ENCODE data around the gene RGS9.

RGS9 gene

DNA sequence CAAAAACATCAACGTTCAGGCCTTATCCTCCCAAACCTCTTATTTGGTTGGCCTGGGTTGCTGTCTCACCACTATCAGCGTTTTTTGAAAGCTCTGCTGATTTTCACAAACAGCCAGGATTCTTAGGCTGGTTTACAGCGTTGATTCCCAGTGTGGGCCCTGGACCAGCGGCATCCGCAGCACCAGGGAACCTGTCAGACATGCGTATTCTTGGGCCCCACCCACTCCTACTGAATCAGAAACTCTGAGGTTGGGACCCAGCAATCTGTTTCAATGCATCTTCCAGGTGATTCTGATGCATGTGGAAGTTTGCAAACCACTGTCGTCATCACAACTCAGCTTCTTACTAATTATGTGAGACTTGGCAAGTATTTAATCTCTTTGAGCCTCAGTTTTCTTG lies 58.5 kb downstream of the RGS9 start:
- Histone ChIP-seq H4K5ac (ENCODE audit: low read length) (no peak overlapping the region), H3K36me3 (ENCODE audit: control insufficient read depth, insufficient read depth, low read length) (no peaks in the 10 kb centered on the region), H3K56ac (ENCODE audit: low read length) (no peak overlapping the region), H3K23ac (ENCODE audit: low read length) (no peak overlapping the region), H4K8ac (ENCODE audit: low read depth, low read length) (no peak overlapping the region), H3K18ac (ENCODE audit: low read length) (no peak overlapping the region), H2BK5ac (ENCODE audit: low read length) (no peak overlapping the region), H2BK15ac (replicated peaks; ENCODE audit: low read depth) (no peak overlapping the region), H3K4me1 (ENCODE audit: control insufficient read depth, low read depth, low read length) (no peaks in the 10 kb centered on the region), H3K79me2 (ENCODE audit: control insufficient read depth, insufficient read depth, low read length) (no peaks in the 10 kb centered on the region), H3K27ac (ENCODE audit: low read depth, low read length) (no peak overlapping the region), H3K4me2 (ENCODE audit: low read length) (no peak overlapping the region), H3K27me3 (ENCODE audit: insufficient read depth, low read length, poor library complexity) (no peaks in the 10 kb centered on the region), H3K9ac (ENCODE audit: low read length) (no peak overlapping the region), H2BK120ac (ENCODE audit: low read depth, low read length) (no peak overlapping the region), H3K79me1 (ENCODE audit: low read length) (no peaks in the 10 kb centered on the region), H2AK5ac (ENCODE audit: low read length) (no peak overlapping the region), H3K4me3 (ENCODE audit: low read length) (no peak overlapping the region), H3K4ac (ENCODE audit: low read depth, low read length) (no peak overlapping the region)
- DNase-seq: peak; percentile 28
- no CpG with 5 or more reads among the region's 7 CpGs for WGBS (ENCODE audit: extremely low coverage, insufficient coverage, low lambda C conversion rate)

DNA sequence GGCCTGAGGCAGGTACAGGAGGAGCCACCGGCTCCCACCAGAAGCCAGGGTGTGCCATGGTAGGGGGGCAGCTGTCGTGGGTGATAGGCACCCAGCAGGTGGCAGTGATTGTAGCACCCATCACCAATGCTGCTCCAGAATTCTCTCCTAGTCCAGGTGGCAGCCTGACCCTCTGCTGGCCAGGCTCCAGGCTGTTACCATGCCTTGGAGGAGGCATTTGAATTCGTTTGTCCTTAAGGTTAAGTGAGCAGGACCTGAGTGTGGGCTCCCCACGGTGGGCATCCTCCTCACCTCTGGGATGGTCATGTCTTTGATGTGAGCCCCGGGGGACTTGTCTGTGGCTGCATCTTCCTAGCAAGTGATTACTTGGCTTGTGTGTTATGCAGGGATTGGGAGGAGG lies 59.4 kb downstream of the RGS9 start:
- H3K79me1 ChIP-seq (ENCODE audit: low read length): no peaks in the 10 kb centered on the region
- no peak overlapping the region for H2BK120ac ChIP-seq (ENCODE audit: low read depth, low read length)
- no peak overlapping the region for H3K27ac ChIP-seq (ENCODE audit: low read depth, low read length)
- H3K36me3 ChIP-seq (ENCODE audit: control insufficient read depth, insufficient read depth, low read length): no peaks in the 10 kb centered on the region
- no peaks in the 10 kb centered on the region for H3K79me2 ChIP-seq (ENCODE audit: control insufficient read depth, insufficient read depth, low read length)
- H3K56ac ChIP-seq (ENCODE audit: low read length): no peak overlapping the region
- no peak overlapping the region for H4K8ac ChIP-seq (ENCODE audit: low read depth, low read length)
- no peak overlapping the region for H3K4me2 ChIP-seq (ENCODE audit: low read length)
- H3K18ac ChIP-seq (ENCODE audit: low read length): no peak overlapping the region
- no peak overlapping the region for H3K23ac ChIP-seq (ENCODE audit: low read length)
- no peak overlapping the region for H4K5ac ChIP-seq (ENCODE audit: low read length)
- no peaks in the 10 kb centered on the region for H3K27me3 ChIP-seq (ENCODE audit: insufficient read depth, low read length, poor library complexity)
- no peaks in the 10 kb centered on the region for H3K4me1 ChIP-seq (ENCODE audit: control insufficient read depth, low read depth, low read length)
- DNase-seq: no peak
- no peak overlapping the region for H3K9ac ChIP-seq (ENCODE audit: low read length)
- H2BK5ac ChIP-seq (ENCODE audit: low read length): no peak overlapping the region
- no peak overlapping the region for H2BK15ac ChIP-seq (replicated peaks; ENCODE audit: low read depth)
- peak overlapping the region; percentile 58 for H3K4ac ChIP-seq (ENCODE audit: low read depth, low read length)
- H2AK5ac ChIP-seq (ENCODE audit: low read length): no peak overlapping the region
- no CpG with 5 or more reads among the region's 5 CpGs for WGBS (ENCODE audit: extremely low coverage, insufficient coverage, low lambda C conversion rate)
- H3K4me3 ChIP-seq (ENCODE audit: low read length): no peak overlapping the region

DNA sequence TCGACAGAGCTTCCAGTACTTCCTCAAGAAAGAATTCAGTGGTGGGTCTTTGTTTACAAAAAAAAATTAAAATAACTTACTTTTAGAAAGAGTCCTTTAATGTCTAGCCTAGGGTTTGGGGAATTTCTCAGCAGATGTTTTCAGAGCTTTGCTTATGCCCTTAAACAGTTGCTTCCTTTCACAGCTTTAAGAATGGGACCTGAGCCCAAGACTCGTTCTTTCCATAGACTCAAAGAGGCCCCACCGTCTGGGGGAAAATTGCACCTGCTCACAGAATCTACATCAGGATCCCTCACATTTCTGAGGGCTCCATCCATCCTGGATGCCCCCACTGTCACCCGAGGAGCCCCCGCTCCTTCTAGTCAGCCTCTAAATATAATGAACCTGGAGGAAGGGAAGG lies 60.0 kb downstream of the RGS9 start:
- H3K79me1 ChIP-seq (ENCODE audit: low read length): no peaks in the 10 kb centered on the region
- no peak overlapping the region for H3K23ac ChIP-seq (ENCODE audit: low read length)
- no peak overlapping the region for H3K18ac ChIP-seq (ENCODE audit: low read length)
- H3K4me1 ChIP-seq (ENCODE audit: control insufficient read depth, low read depth, low read length): no peaks in the 10 kb centered on the region
- no peaks in the 10 kb centered on the region for H3K36me3 ChIP-seq (ENCODE audit: control insufficient read depth, insufficient read depth, low read length)
- H3K4ac ChIP-seq (ENCODE audit: low read depth, low read length): no peak overlapping the region
- no peak overlapping the region for H3K9ac ChIP-seq (ENCODE audit: low read length)
- no peaks in the 10 kb centered on the region for H3K79me2 ChIP-seq (ENCODE audit: control insufficient read depth, insufficient read depth, low read length)
- no peak for DNase-seq
- no peak overlapping the region for H3K56ac ChIP-seq (ENCODE audit: low read length)
- H3K27me3 ChIP-seq (ENCODE audit: insufficient read depth, low read length, poor library complexity): no peaks in the 10 kb centered on the region
- WGBS (ENCODE audit: extremely low coverage, insufficient coverage, low lambda C conversion rate): no CpG with 5 or more reads among the region's 5 CpGs
- no peak overlapping the region for H2BK5ac ChIP-seq (ENCODE audit: low read length)
- no peak overlapping the region for H2BK120ac ChIP-seq (ENCODE audit: low read depth, low read length)
- no peak overlapping the region for H3K4me2 ChIP-seq (ENCODE audit: low read length)
- H2BK15ac ChIP-seq (replicated peaks; ENCODE audit: low read depth): no peak overlapping the region
- no peak overlapping the region for H4K5ac ChIP-seq (ENCODE audit: low read length)
- H2AK5ac ChIP-seq (ENCODE audit: low read length): no peak overlapping the region
- no peak overlapping the region for H3K4me3 ChIP-seq (ENCODE audit: low read length)
- H4K8ac ChIP-seq (ENCODE audit: low read depth, low read length): no peak overlapping the region
- H3K27ac ChIP-seq (ENCODE audit: low read depth, low read length): no peak overlapping the region

DNA sequence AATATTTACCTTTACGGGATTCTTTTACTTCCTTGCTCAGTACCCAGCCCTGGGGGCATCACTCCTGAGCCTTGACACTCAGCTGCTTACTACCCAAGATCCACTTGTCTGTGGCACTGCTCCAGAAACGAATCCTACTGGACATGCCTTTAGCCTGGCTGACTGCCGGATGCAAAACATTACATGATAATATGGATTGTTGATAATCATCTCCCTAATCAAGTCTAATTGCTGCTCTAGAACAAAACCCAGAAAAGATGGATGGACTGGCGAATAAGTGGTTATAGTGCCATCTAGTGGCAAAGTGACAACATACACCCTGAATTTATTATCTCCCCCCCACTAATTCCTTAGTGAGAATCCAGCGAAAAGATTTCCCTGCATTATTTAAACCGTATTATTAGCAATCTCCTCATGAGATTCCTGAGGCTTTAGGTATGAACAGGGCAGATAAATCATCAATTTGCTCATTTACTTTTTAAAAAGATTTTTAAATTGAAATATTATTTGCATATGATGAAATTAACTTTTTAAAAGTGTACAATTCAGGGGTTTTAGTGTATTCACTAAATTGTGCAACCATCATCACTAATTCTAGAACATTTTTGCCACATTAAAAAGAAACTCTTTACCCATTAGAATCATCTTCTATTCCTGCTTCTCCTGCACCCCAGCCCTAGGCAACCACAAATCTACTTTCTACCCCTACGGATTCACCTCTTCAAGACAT lies 61.6 kb downstream of the RGS9 start:
- Histone ChIP-seq H2AK5ac (ENCODE audit: low read length) (no peak overlapping the region), H3K23ac (ENCODE audit: low read length) (no peak overlapping the region), H3K4me3 (ENCODE audit: low read length) (no peak overlapping the region), H3K56ac (ENCODE audit: low read length) (no peak overlapping the region), H4K8ac (ENCODE audit: low read depth, low read length) (no peak overlapping the region), H3K79me2 (ENCODE audit: control insufficient read depth, insufficient read depth, low read length) (no peaks in the 10 kb centered on the region), H3K4me1 (ENCODE audit: control insufficient read depth, low read depth, low read length) (no peaks in the 10 kb centered on the region), H3K36me3 (ENCODE audit: control insufficient read depth, insufficient read depth, low read length) (no peaks in the 10 kb centered on the region), H3K4me2 (ENCODE audit: low read length) (no peak overlapping the region), H4K5ac (ENCODE audit: low read length) (no peak overlapping the region), H3K27me3 (ENCODE audit: insufficient read depth, low read length, poor library complexity) (no peaks in the 10 kb centered on the region), H3K79me1 (ENCODE audit: low read length) (no peaks in the 10 kb centered on the region), H3K18ac (ENCODE audit: low read length) (no peak overlapping the region), H2BK5ac (ENCODE audit: low read length) (no peak overlapping the region), H3K27ac (ENCODE audit: low read depth, low read length) (no peak overlapping the region), H2BK15ac (replicated peaks; ENCODE audit: low read depth) (no peak overlapping the region), H2BK120ac (ENCODE audit: low read depth, low read length) (no peak overlapping the region), H3K9ac (ENCODE audit: low read length) (no peak overlapping the region), H3K4ac (ENCODE audit: low read depth, low read length) (no peak overlapping the region)
- no CpG with 5 or more reads among the region's 7 CpGs for WGBS (ENCODE audit: extremely low coverage, insufficient coverage, low lambda C conversion rate)
- peak; percentile 74 for DNase-seq

DNA sequence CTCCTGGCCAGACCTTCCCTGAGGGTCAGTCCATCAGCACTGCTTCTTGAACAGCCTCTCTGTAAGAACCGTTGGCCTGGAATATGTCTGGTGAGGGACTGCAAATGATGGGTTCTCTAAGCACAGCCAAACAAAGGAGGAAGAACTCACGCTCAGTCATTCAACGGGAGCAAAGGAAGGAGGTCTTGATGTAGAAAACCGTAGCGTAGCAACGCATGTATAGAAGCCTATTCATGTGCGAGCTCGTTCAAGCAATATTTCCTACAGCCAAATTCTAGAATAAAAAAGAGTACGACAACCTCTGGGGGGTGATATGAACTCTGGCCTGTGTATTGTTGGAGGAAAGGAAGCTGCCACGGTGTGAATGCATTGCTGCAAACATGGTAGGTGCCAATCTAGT lies 64.2 kb downstream of the RGS9 start:
- no peak overlapping the region for H3K4me3 ChIP-seq (ENCODE audit: low read length)
- WGBS (ENCODE audit: extremely low coverage, insufficient coverage, low lambda C conversion rate): no CpG with 5 or more reads among the region's 10 CpGs
- no peak for DNase-seq
- H2AK5ac ChIP-seq (ENCODE audit: low read length): no peak overlapping the region
- no peak overlapping the region for H3K27ac ChIP-seq (ENCODE audit: low read depth, low read length)
- H3K4me2 ChIP-seq (ENCODE audit: low read length): no peak overlapping the region
- no peak overlapping the region for H3K9ac ChIP-seq (ENCODE audit: low read length)
- H2BK120ac ChIP-seq (ENCODE audit: low read depth, low read length): no peak overlapping the region
- H2BK15ac ChIP-seq (replicated peaks; ENCODE audit: low read depth): no peak overlapping the region
- H3K56ac ChIP-seq (ENCODE audit: low read length): no peak overlapping the region
- no peaks in the 10 kb centered on the region for H3K4me1 ChIP-seq (ENCODE audit: control insufficient read depth, low read depth, low read length)
- no peak overlapping the region for H4K8ac ChIP-seq (ENCODE audit: low read depth, low read length)
- no peaks in the 10 kb centered on the region for H3K79me1 ChIP-seq (ENCODE audit: low read length)
- no peaks in the 10 kb centered on the region for H3K79me2 ChIP-seq (ENCODE audit: control insufficient read depth, insufficient read depth, low read length)
- H3K4ac ChIP-seq (ENCODE audit: low read depth, low read length): no peak overlapping the region
- no peak overlapping the region for H3K23ac ChIP-seq (ENCODE audit: low read length)
- H4K5ac ChIP-seq (ENCODE audit: low read length): no peak overlapping the region
- H3K27me3 ChIP-seq (ENCODE audit: insufficient read depth, low read length, poor library complexity): no peaks in the 10 kb centered on the region
- no peaks in the 10 kb centered on the region for H3K36me3 ChIP-seq (ENCODE audit: control insufficient read depth, insufficient read depth, low read length)
- H2BK5ac ChIP-seq (ENCODE audit: low read length): no peak overlapping the region
- H3K18ac ChIP-seq (ENCODE audit: low read length): no peak overlapping the region

All from mesendoderm (in vitro differentiated cells).